Ectodermal cell (in vitro differentiated cells): ENCODE measurements around the gene CGREF1.
A peak's percentile ranks its signal among the peaks of the same experiment; 100 is the strongest.
"Not testable (repeated sequence)": the region's sequence is repeated elsewhere in the genome, so short reads cannot be mapped to it uniquely, and the experiment has no call there.

ENCODE experiments used
- H3K27ac ChIP-seq: 2 replicates; pipeline ENCODE4 v1.7.0; 2013; ENCODE audit warnings: mild to moderate bottlenecking, low read depth, low read length; ENCODE audit not compliant: insufficient read depth, poor library complexity, severe bottlenecking
- H3K27me3 ChIP-seq: 2 replicates; pipeline ENCODE4 v1.7.0; 2013; ENCODE audit warnings: mild to moderate bottlenecking, low read length; ENCODE audit not compliant: insufficient read depth, control insufficient read depth, poor library complexity, severe bottlenecking
- H3K36me3 ChIP-seq: one replicate; pipeline ENCODE4 v1.7.0; 2013; ENCODE audit warnings: low read length; ENCODE audit not compliant: control insufficient read depth, insufficient read depth
- H3K4me1 ChIP-seq: one replicate; pipeline ENCODE4 v1.7.0; 2013; ENCODE audit warnings: low read length; ENCODE audit not compliant: control insufficient read depth, insufficient read depth
- H3K4me3 ChIP-seq: 2 replicates; pipeline ENCODE4 v1.7.0; 2013; ENCODE audit warnings: low read depth, low read length, control low read depth; ENCODE audit not compliant: insufficient read depth
- H3K9me3 ChIP-seq: 2 replicates; pipeline ENCODE4 v1.7.0; 2013; ENCODE audit warnings: mild to moderate bottlenecking, low read length, moderate library complexity; ENCODE audit not compliant: control insufficient read depth
- WGBS, 2 experiments: methylation state at CpG; one replicate each; pipeline ENCODE4 v1.1.7; 2013; ENCODE audit warnings: missing lambda C conversion rate in 2 of 2; 5-methylcytosine and 5-hydroxymethylcytosine counted together

Gene CGREF1

GRCh38 chr2:27081984-27082772 is 36.8 kb downstream of the CGREF1 start:
- no peaks in the 10 kb centered on the region for H3K9me3 ChIP-seq
- H3K4me3 ChIP-seq: no peak overlapping the region
- no peak overlapping the region for H3K27ac ChIP-seq
- H3K36me3 ChIP-seq: no peaks in the 10 kb centered on the region
- peaks cover 26% of the 10 kb centered on the region for H3K4me1 ChIP-seq
- WGBS, 2 experiments: 92 to 94% methylated on average over 38 of the region's 38 CpGs
- peaks cover 14% of the 10 kb centered on the region for H3K27me3 ChIP-seq

- H3K27ac ChIP-seq: no peak overlapping the region
- no peak overlapping the region for H3K4me3 ChIP-seq
- no peaks in the 10 kb centered on the region for H3K36me3 ChIP-seq
Observed at GRCh38 chr2:27080603-27080936, 38.4 kb downstream of the CGREF1 start.

GRCh38 chr2:27080140-27080469 is 38.8 kb downstream of the CGREF1 start:
- peaks cover 2% of the 10 kb centered on the region for H3K27me3 ChIP-seq
- H3K27ac ChIP-seq: no peak overlapping the region
- H3K4me1 ChIP-seq: peaks cover 25% of the 10 kb centered on the region
- 96% methylated on average over 7 of the region's 7 CpGs for WGBS, 2 experiments
- no peaks in the 10 kb centered on the region for H3K36me3 ChIP-seq
- H3K4me3 ChIP-seq: no peak overlapping the region
- H3K9me3 ChIP-seq: no peaks in the 10 kb centered on the region

More at GRCh38 chr2:27080603-27080936, 38.4 kb downstream of the CGREF1 start:
- whole genome bisulfite sequencing, 2 experiments: 95 to 96% methylated on average over 14 of the region's 14 CpGs
- Histone ChIP-seq H3K9me3 (no peaks in the 10 kb centered on the region), H3K4me1 (peaks cover 25% of the 10 kb centered on the region), H3K27me3 (peaks cover 7% of the 10 kb centered on the region)

DNA sequence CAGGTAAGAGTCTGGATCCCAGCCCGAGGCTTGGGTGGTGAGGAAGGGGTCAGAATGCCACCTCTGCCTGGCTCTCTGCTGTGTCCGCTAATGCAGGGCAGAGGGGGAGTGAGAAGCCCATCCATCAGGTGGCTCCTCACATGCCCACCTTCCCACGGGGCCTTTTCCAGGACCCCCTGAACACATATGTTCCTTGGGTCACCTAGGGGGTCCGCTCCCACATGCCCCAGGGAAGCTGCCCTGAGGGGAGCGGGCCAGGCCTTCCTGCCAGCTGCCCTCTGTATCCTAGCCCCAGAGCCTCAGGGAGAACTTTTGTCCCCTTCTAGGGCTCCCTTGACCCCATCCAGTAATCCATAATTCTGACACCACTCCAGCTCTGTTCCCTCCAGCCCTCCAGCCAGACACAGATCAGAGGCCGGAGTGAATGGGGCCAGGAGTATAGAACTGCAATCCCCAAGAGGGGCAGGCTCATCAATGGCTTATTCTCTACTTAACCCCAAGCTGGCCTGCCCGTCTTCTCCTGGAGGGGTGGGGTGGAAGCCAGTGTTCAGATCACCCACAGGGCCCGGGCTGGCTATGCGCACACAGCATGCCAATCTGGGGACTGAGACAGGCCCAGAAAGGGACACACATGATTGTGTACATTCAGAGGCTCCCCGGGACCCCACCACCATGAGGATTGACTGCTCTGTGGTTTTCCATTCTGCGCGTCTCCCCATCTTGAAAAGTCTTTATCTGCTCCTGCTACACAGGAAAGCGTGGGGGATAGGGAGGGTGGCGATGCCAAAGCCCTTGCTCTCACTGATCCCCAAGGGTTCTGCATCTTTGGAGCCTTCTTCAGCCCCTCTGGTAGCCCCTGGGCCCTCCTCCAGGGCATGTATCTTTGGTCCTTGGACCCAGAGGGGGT is 39.4 kb downstream of the CGREF1 start:
- 94% methylated on average over 14 of the region's 14 CpGs for WGBS, 2 experiments
- Histone ChIP-seq H3K4me1 (peaks cover 25% of the 10 kb centered on the region), H3K4me3 (no peak overlapping the region), H3K27ac (peak overlapping the region; percentile 16), H3K36me3 (no peaks in the 10 kb centered on the region), H3K9me3 (no peaks in the 10 kb centered on the region), H3K27me3 (no peaks in the 10 kb centered on the region)

DNA sequence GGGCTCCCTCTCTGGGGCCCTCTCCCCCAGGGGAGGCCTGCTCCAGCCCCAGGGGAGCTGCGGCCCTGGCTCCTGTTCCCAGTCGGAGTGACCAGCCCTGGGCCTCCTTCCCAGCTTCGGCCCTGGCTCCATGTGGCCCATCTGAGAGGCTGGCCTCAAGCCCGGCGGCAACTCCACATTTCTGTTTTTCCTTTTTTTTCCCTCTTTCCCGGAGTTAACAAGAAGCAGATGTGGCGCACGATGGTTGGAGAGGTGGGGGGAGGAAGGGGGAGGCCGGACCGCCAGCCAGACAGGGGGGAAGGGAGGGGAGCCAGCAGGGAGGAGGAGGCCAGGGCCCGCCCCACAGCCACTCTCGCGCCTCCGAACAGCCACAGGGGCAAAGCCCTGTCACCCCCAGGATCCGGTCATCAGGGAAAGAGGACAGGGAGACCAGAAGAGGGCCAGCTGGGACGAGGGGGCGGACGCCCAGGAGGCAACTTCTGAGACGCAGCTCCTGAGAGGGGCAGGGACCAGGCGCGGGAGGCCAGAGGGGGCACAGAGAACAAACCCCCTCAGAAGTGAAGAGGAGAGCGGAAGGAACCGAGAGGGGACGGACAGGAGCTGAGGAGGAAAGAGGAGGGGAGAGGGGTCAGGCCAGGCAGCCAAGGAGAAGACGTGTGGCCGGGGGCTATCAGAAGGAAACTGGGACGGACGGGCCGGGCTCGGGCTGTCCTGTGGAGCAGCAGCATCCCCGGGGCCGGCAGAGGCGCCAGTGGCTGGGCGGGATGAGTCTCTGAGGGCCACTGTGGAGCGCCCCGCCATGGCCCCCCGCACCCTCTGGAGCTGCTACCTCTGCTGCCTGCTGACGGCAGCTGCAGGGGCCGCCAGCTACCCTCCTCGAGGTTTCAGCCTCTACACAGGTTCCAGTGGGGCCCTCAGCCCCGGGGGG is 40.4 kb downstream of the CGREF1 start, which contains the start of gene EMILIN1:
TSS of gene EMILIN1 (plus strand) at position 349 of the 928 bp plus-strand sequence. CDS start at position 800, 451 bp downstream.
- 69 to 71% methylated on average over 40 to 41 of the region's 41 CpGs for WGBS, 2 experiments
- H3K9me3 ChIP-seq: no peaks in the 10 kb centered on the region
- H3K36me3 ChIP-seq: no peaks in the 10 kb centered on the region
- H3K4me1 ChIP-seq: peaks cover 25% of the 10 kb centered on the region
- H3K27me3 ChIP-seq: no peaks in the 10 kb centered on the region
- H3K27ac ChIP-seq: peak within 1 kb of the TSS; percentile 16
- no peak within 1 kb of the TSS for H3K4me3 ChIP-seq

GRCh38 chr2:27077231-27077630 is 41.7 kb downstream of the CGREF1 start:
- Histone ChIP-seq H3K36me3 (no peaks in the 10 kb centered on the region), H3K4me1 (peaks cover 31% of the 10 kb centered on the region), H3K27me3 (no peaks in the 10 kb centered on the region), H3K4me3 (no peak overlapping the region), H3K9me3 (no peaks in the 10 kb centered on the region), H3K27ac (no peak overlapping the region)
- WGBS, 2 experiments: 90 to 91% methylated on average over 7 of the region's 7 CpGs

- H3K27ac ChIP-seq: no peak overlapping the region
Observed at GRCh38 chr2:27076323-27076722, 42.6 kb downstream of the CGREF1 start.

DNA sequence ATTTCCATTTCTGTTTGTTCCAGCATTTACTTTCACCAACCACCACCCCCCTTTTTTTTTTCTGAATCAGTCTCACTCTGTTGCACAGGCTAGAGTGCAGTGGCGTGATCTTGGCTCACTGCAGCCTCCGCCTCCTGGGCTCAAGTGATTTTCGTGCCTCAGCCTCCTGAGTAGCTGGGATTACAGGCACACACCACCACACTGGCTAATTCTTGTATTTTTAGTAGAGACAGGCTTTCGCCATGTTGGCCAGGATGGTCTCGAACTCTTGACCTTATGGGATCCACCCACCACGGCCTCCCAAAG is 43.4 kb downstream of the CGREF1 start:
- not testable (repeated sequence) for H3K36me3 ChIP-seq, H3K27me3 ChIP-seq, H3K27ac ChIP-seq, H3K4me3 ChIP-seq, H3K9me3 ChIP-seq
- 92% methylated on average over 6 of the region's 6 CpGs for WGBS, 2 experiments
- H3K4me1 ChIP-seq: peaks cover 20% of the 10 kb centered on the region

More at GRCh38 chr2:27076323-27076722, 42.6 kb downstream of the CGREF1 start:
- H3K4me3 ChIP-seq: no peak overlapping the region
- peaks cover 26% of the 10 kb centered on the region for H3K4me1 ChIP-seq
- no peaks in the 10 kb centered on the region for H3K36me3 ChIP-seq
- no peaks in the 10 kb centered on the region for H3K9me3 ChIP-seq
- WGBS, 2 experiments: 89 to 92% methylated on average over 4 of the region's 4 CpGs
- no peaks in the 10 kb centered on the region for H3K27me3 ChIP-seq

DNA sequence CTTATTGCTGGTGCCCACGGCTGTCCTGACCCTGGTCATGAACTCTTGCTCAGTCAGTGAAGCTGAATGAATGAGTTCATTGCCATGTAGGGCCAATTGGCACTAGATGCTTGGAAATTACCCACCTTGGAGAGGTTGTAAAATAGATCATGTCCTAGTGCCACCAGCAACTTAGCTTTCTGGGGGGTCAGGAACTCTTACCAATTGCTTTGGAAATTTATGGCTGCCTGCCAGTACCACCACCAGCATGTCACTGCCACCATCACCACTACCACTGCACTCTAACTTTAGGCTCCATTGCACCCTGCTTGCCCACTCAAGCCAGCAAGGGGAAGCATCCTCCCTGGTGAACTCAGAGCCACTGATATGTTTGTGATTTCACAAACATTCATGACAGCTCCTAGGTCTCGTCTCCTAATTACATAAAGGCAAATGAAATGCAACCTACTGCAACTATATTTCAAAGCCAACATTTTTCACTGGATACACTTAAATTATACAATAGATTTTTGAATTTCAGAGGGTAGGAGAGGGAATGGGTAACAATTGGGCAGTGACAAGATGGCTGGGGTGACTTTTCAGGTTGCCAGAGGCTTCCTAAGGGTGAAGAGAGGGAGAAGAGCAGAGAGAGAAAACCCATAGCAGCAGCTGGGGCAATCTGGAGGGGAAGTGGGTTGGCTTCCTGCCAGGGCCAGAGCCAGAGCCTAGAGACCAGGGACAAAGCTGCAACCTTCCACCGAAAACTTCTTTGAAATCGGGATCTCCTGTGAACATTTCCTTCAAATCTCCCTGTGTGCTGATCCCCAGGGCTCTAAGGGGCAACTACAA is 44.0 kb downstream of the CGREF1 start:
- 91 to 94% methylated on average over 4 of the region's 4 CpGs for WGBS, 2 experiments
- Histone ChIP-seq H3K4me3 (no peak overlapping the region), H3K36me3 (no peaks in the 10 kb centered on the region), H3K4me1 (peaks cover 19% of the 10 kb centered on the region), H3K9me3 (no peaks in the 10 kb centered on the region), H3K27ac (no peak overlapping the region), H3K27me3 (no peaks in the 10 kb centered on the region)
